Heart right ventricle (tissue), 16 donors: ENCODE data around the gene CELSR1. TPM values are rescaled to one million over a fixed set of nuclear protein-coding genes. Genes with fewer than 3 reads are reported as not detected.

Experiments used
- ATAC-seq, 8 donors: fragments of 200-7000 bp; cut with Tn5 transposase; one replicate each; pipeline ENCODE4 v1.9.1; 2020; ENCODE audit warnings: mild to moderate bottlenecking in 8 of 8, moderate library complexity in 8 of 8, moderate number of reproducible peaks in 1 of 8
- DNase-seq, 2 donors: peaks; one replicate each; pipeline ENCODE4 v3.0.0-alpha.2; 2020
- H3K27ac ChIP-seq, 10 donors: fragments of 200-600 bp; sonication (generic) in 2 of 10; one replicate each; pipeline versions ENCODE4 v1.5.0 to v1.8.0; 2020 to 2022; ENCODE audit warnings: mild to moderate bottlenecking in 3 of 10
- H3K27me3 ChIP-seq, 7 donors: fragments of 200-600 bp; one replicate each; pipeline ENCODE4 v1.8.0; 2021 to 2022; ENCODE audit warnings: mild to moderate bottlenecking in 2 of 7
- H3K36me3 ChIP-seq, 9 donors: fragments of 200-600 bp; sonication (generic) in 1 of 9; one replicate each; pipeline versions ENCODE4 v1.5.0 to v1.8.0; 2020 to 2022; ENCODE audit warnings: mild to moderate bottlenecking in 2 of 9
- H3K4me1 ChIP-seq, 9 donors: fragments of 200-600 bp; sonication (generic) in 1 of 9; one replicate each; pipeline versions ENCODE4 v1.5.0 to v1.8.0; 2020 to 2022; ENCODE audit warnings: mild to moderate bottlenecking in 4 of 9
- H3K4me3 ChIP-seq, 10 donors: fragments of 200-600 bp; sonication (generic) in 2 of 10; one replicate each; pipeline versions ENCODE4 v1.5.0 to v1.8.0; 2020 to 2022; ENCODE audit warnings: mild to moderate bottlenecking in 7 of 10, moderate library complexity in 2 of 10
- H3K9me3 ChIP-seq, 11 donors: fragments of 200-600 bp in 10 of 11; sonication (generic) in 2 of 11; one replicate each; pipeline versions ENCODE4 v1.5.0 to v1.8.0; 2013 to 2022; ENCODE audit warnings: mild to moderate bottlenecking in 2 of 11, control low read depth in 1 of 11, moderate library complexity in 1 of 11
- WGBS, 2 donors: extraction: QIAGEN DNeasy Blood & Tissue Kit; methylation state at CpG; one replicate each; pipeline ENCODE4 v1.1.7; 2013; ENCODE audit warnings: inconsistent platforms in 1 of 2; 5-methylcytosine and 5-hydroxymethylcytosine counted together
- intact Hi-C, 10 donors: fragments of 100-400 bp; cut with DNase I; formaldehyde crosslinking; loops; one replicate each; pipeline versions ENCODE4 v1.11.1 to v1.14.2; 2022
- polyA plus RNA-seq, 2 donors: library from polyadenylated mRNA; stranded (reverse); fragments of 200-250 nt; gene quantifications; one replicate each; pipeline ENCODE4 v1.2.3, GENCODE V29; 2013
- total RNA-seq, 10 donors: library from RNA; stranded (reverse); fragmentation: NEBNext Ultra II Directional in 3 of 10; extraction: Animal tissue kit (Norgen Biotek cat#: 25700) in 3 of 10; gene quantifications; one replicate each; pipeline versions ENCODE4 v1.2.1 to v1.2.4, GENCODE V29; 2021 to 2023
- TF ChIP-seq, protein P1 (sequence below), 9 donors: fragments of 200-600 bp; sonication (generic) in 2 of 9; IDR thresholded peaks; one replicate each; pipeline versions ENCODE4 v1.5.0 to v1.8.0; 2021 to 2022; ENCODE audit warnings: antibody characterized with exemption in 9 of 9, mild to moderate bottlenecking in 5 of 9, moderate library complexity in 1 of 9
- donor health status: Arrhythmogenic right ventricular cardiomyopathy.
- donor health status: ischemic (EF 13 %, LVEDD 7.1; RV severe dilation, severe dysfunction).
- donor health status: healthy with polysubstance abuse.
- donor health status: DM: no; HTN: yes; CAD: no.
- donor health status: DM: no; HTN: no; CAD: no.
- donor health status: ischemic (EF 25% LVEDD 6.9; RV normal size, moderate dysfunction).
- donor health status: ischemic (EF 25% LVEDD 5.7; RV mildly dilated, moderate dysfunction).
- donor health status: healthy.
- donor health status: DM: yes; HTN: yes; CAD: no.
- donor health status: Ischemic cardiomyopathy.
- donor health status: ischemic (EF 35%, LVEDD 5.7; RV mildly dilated, moderate dysfunction).
- donor health status: nonischemic (EF 11% LVEDD 7.7; RV severe dilation, severe dysfunction).
- donor health status: DM: yes; HTN: yes; CAD: no.
- donor health status: PGD.
- donor health status: ischemic (EF 29% LVEDD 5.4; RV normal size, mild dysfunction).
- donor health status: nonischemic (EF 23%, LVEDD 6.1; RV moderate dilation, normal function).

Gene CELSR1
- total and polyA plus RNA-seq, 12 donors: 4.0 to 16.7 (median 11.4) TPM

- Histone ChIP-seq H3K4me3 (no peak overlapping the region), H3K27ac (no peak overlapping the region), H3K27me3 (no peaks in the 10 kb centered on the region), H3K4me1 (peaks cover 3 to 31% (median 15%) of the 10 kb centered on the region in 9 donors), H3K9me3 (peaks cover 0 to 11% (median 0%) of the 10 kb centered on the region in 11 donors), H3K36me3 (peaks cover 0 to 59% (median 19%) of the 10 kb centered on the region in 9 donors)
- 82 to 87% methylated on average over 19 of the region's 19 CpGs for WGBS, 2 donors
- no peak for DNase-seq
- no peak for ATAC-seq
- intact Hi-C loops: loop anchor here in 2 of 10 donors (10.0 kb wide), 2 partner anchors 327 to 377 kb away; partner anchors contain the start of gene CERK (in 1 of the 2)
- TF ChIP-seq, protein P1, sequence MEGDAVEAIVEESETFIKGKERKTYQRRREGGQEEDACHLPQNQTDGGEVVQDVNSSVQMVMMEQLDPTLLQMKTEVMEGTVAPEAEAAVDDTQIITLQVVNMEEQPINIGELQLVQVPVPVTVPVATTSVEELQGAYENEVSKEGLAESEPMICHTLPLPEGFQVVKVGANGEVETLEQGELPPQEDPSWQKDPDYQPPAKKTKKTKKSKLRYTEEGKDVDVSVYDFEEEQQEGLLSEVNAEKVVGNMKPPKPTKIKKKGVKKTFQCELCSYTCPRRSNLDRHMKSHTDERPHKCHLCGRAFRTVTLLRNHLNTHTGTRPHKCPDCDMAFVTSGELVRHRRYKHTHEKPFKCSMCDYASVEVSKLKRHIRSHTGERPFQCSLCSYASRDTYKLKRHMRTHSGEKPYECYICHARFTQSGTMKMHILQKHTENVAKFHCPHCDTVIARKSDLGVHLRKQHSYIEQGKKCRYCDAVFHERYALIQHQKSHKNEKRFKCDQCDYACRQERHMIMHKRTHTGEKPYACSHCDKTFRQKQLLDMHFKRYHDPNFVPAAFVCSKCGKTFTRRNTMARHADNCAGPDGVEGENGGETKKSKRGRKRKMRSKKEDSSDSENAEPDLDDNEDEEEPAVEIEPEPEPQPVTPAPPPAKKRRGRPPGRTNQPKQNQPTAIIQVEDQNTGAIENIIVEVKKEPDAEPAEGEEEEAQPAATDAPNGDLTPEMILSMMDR (IDR thresholded peaks at IDR 0.05): no peak
These were observed 179.5 kb downstream of the CELSR1 start for GRCh38 chr22:46357711-46358520.

- Histone ChIP-seq H3K4me3 (no peak overlapping the region), H3K27ac (no peak overlapping the region), H3K27me3 (no peaks in the 10 kb centered on the region), H3K4me1 (peaks cover 3 to 38% (median 15%) of the 10 kb centered on the region in 9 donors), H3K36me3 (peaks cover 0 to 70% (median 19%) of the 10 kb centered on the region in 9 donors), H3K9me3 (peaks cover 0 to 11% (median 0%) of the 10 kb centered on the region in 11 donors)
- intact Hi-C loops: loop anchor here in 2 of 10 donors (10.0 kb wide), 2 partner anchors 328 to 378 kb away; partner anchors contain the start of gene CERK (in 1 of the 2)
- WGBS, 2 donors: 86 to 90% methylated on average over 23 of the region's 23 CpGs
- ATAC-seq (no peak), DNase-seq (no peak)
- TF ChIP-seq, protein P1 (IDR thresholded peaks at IDR 0.05): no peak
These were observed 180.6 kb downstream of the CELSR1 start for GRCh38 chr22:46356496-46357480.

- Histone ChIP-seq H3K9me3 (peaks cover 0 to 11% (median 0%) of the 10 kb centered on the region in 11 donors), H3K36me3 (peaks cover 0 to 78% (median 25%) of the 10 kb centered on the region in 9 donors), H3K27ac (peak overlapping the region in 3 of 10 donors; percentile 23 to 44 (median 44)), H3K4me3 (no peak overlapping the region), H3K4me1 (peaks cover 3 to 38% (median 15%) of the 10 kb centered on the region in 9 donors), H3K27me3 (no peaks in the 10 kb centered on the region)
- ATAC-seq (peak in 1 of 8 donors; percentile 3), DNase-seq (no peak)
- TF ChIP-seq, protein P1 (IDR thresholded peaks at IDR 0.05): no peak
- intact Hi-C loops: loop anchor here in 2 of 10 donors (10.0 kb wide), 2 partner anchors 329 to 379 kb away; partner anchors contain the start of gene CERK (in 1 of the 2)
- WGBS, 2 donors: 75 to 85% methylated on average over 12 of the region's 12 CpGs
These were observed 181.4 kb downstream of the CELSR1 start for GRCh38 chr22:46355996-46356471.
